Measurements from ENCODE around the gene CCDC73.

DNA sequence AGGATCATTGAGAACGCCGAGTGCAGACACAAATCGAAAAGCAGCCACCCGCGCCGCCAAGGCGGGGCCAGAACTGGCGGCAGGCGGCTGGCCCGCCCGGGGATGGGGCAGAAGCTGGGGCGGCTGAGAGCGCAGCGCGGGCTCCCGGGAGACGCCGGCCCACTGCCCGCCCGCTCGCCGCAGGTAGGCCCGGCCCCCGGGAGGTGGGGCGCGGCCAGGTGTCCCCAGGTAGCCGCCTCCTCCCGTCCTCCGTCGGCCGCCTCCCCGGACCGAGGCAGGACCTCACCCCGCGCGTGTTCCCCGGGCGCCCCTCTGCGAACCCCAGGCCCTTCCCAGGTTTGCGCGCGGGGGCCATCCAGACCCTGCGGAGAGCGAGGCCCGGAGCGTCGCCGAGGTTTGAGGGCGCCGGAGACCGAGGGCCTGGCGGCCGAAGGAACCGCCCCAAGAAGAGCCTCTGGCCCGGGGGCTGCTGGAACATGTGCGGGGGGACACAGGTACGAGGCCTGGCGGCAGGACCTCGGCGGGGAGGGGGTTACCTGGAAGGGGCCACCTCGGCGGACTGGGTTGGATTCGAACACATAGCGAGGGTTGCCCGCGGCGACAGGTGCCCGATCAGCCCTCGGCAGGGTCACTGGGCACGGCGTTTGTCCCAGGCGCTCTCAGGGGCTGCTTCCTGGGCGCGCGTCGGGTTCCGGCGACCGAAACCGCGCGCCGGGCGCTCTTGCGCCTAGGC is 35.4 kb upstream of the CCDC73 start, which contains the start of gene PRRG4:
- TF ChIP-seq, protein P1, sequence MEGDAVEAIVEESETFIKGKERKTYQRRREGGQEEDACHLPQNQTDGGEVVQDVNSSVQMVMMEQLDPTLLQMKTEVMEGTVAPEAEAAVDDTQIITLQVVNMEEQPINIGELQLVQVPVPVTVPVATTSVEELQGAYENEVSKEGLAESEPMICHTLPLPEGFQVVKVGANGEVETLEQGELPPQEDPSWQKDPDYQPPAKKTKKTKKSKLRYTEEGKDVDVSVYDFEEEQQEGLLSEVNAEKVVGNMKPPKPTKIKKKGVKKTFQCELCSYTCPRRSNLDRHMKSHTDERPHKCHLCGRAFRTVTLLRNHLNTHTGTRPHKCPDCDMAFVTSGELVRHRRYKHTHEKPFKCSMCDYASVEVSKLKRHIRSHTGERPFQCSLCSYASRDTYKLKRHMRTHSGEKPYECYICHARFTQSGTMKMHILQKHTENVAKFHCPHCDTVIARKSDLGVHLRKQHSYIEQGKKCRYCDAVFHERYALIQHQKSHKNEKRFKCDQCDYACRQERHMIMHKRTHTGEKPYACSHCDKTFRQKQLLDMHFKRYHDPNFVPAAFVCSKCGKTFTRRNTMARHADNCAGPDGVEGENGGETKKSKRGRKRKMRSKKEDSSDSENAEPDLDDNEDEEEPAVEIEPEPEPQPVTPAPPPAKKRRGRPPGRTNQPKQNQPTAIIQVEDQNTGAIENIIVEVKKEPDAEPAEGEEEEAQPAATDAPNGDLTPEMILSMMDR (IDR thresholded peaks at IDR 0.05; ENCODE audit: low read depth, low read length, poor library complexity, severe bottlenecking): no peak
- TF ChIP-seq EZH2phosphoT487 (IDR thresholded peaks at IDR 0.05; ENCODE audit: borderline replicate concordance, low read length): no peak; the same call in 1 of the 2 replicates
